ENCODE data around the gene ABLIM1. TPM values are rescaled to one million over a fixed set of nuclear protein-coding genes. Genes with fewer than 3 reads are reported as not detected.
A peak's percentile ranks its signal among the peaks of the same experiment; 100 is the strongest.

Gene ABLIM1
- total and polyA plus RNA-seq, 8 donors = 28.1 to 276 (median 92.9) TPM

- TF ChIP-seq POLR2A (IDR thresholded peaks at IDR 0.05) (no peak), POLR2AphosphoS5 (IDR thresholded peaks at IDR 0.05) (peak in 1 of 3 donors; percentile 13)
- TF ChIP-seq, protein P1, sequence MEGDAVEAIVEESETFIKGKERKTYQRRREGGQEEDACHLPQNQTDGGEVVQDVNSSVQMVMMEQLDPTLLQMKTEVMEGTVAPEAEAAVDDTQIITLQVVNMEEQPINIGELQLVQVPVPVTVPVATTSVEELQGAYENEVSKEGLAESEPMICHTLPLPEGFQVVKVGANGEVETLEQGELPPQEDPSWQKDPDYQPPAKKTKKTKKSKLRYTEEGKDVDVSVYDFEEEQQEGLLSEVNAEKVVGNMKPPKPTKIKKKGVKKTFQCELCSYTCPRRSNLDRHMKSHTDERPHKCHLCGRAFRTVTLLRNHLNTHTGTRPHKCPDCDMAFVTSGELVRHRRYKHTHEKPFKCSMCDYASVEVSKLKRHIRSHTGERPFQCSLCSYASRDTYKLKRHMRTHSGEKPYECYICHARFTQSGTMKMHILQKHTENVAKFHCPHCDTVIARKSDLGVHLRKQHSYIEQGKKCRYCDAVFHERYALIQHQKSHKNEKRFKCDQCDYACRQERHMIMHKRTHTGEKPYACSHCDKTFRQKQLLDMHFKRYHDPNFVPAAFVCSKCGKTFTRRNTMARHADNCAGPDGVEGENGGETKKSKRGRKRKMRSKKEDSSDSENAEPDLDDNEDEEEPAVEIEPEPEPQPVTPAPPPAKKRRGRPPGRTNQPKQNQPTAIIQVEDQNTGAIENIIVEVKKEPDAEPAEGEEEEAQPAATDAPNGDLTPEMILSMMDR (IDR thresholded peaks at IDR 0.05) = no peak
- Histone ChIP-seq H3K4me1 (peaks cover 0 to 32% (median 24%) of the 10 kb centered on the region in 4 donors), H3K9me3 (no peaks in the 10 kb centered on the region), H3K36me3 (no peaks in the 10 kb centered on the region), H3K4me3 (no peak overlapping the region), H3K27me3 (peaks cover 0 to 8% (median 0%) of the 10 kb centered on the region in 3 donors), H3K27ac (no peak overlapping the region)
- intact Hi-C loops (cut with DNase I; ENCODE audit: low total_unique reads) = no loop called here
- DNase-seq = peak in 1 of 2 donors; percentile 45
- 56 to 77% (median 60%) methylated on average over 5 of the region's 5 CpGs for WGBS, 5 donors
These were observed 268.6 kb downstream of the ABLIM1 start for GRCh38 chr10:114389426-114389825.

GRCh38 chr10:114388275-114388674 is 269.8 kb downstream of the ABLIM1 start:
- intact Hi-C loops (cut with DNase I; ENCODE audit: low total_unique reads) = no loop called here
- 53 to 70% (median 64%) methylated on average over 3 of the region's 3 CpGs for WGBS, 5 donors
- TF ChIP-seq, protein P1 (IDR thresholded peaks at IDR 0.05) = no peak
- TF ChIP-seq EP300 (IDR thresholded peaks at IDR 0.05) = no peak
- no peak for TF ChIP-seq POLR2AphosphoS5 (IDR thresholded peaks at IDR 0.05)
- no peak for TF ChIP-seq POLR2A (IDR thresholded peaks at IDR 0.05)
- Histone ChIP-seq H3K27me3 (peaks cover 0 to 2% (median 0%) of the 10 kb centered on the region in 3 donors), H3K9me3 (no peaks in the 10 kb centered on the region), H3K4me3 (no peak overlapping the region), H3K36me3 (no peaks in the 10 kb centered on the region), H3K4me1 (peaks cover 0 to 24% (median 16%) of the 10 kb centered on the region in 4 donors), H3K27ac (no peak overlapping the region)
- DNase-seq = no peak

DNA sequence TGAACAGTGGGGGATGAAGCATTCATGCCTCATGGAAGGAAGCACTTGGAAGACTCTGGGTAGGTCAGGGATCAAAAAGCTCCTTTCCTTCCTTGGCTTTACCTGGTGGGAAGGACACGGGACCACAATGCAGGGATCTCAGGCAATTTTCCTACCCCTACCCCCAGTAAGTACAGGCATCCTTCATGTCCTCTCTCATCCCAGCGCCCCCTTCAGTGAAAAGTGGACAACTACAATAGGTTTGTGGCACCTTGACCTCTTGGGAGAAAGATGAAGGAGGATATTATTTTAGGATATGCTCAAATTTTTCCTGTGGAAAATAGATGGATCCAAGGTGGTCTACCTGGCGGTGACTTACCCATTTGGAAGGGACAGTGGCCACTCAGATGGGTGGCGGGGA is 270.3 kb downstream of the ABLIM1 start:
- Histone ChIP-seq H3K27ac (no peak overlapping the region), H3K4me1 (peaks cover 0 to 19% (median 11%) of the 10 kb centered on the region in 4 donors), H3K36me3 (no peaks in the 10 kb centered on the region), H3K4me3 (no peak overlapping the region), H3K9me3 (no peaks in the 10 kb centered on the region), H3K27me3 (no peaks in the 10 kb centered on the region)
- TF ChIP-seq POLR2A (IDR thresholded peaks at IDR 0.05) (no peak), POLR2AphosphoS5 (IDR thresholded peaks at IDR 0.05) (no peak), EP300 (IDR thresholded peaks at IDR 0.05) (no peak)
- TF ChIP-seq, protein P1 (IDR thresholded peaks at IDR 0.05) = no peak
- DNase-seq = no peak
- WGBS, 5 donors = 72 to 84% (median 73%) methylated on average over 4 of the region's 4 CpGs
- intact Hi-C loops (cut with DNase I; ENCODE audit: low total_unique reads) = no loop called here

DNA sequence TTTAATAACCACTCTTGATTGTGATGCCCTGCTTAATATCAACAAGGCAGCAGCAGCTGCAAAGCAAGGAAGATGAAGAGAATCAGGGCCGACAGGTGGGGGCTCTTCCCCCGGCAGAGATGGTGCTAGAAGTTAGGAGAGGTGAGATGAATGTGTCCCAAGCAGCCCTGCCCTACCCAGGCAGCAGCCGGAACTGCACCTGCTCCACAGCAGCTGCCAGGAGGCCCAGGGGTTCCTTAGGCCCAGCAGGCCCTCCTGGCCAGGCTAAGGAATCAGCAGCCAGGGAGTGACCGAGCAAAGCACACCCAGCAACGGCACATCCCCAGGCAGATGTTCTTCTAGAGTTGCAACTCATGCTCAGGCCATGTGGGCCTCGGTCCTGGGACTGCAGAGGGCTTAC is 271.6 kb downstream of the ABLIM1 start:
- no peaks in the 10 kb centered on the region for H3K36me3 ChIP-seq
- no peak overlapping the region for H3K4me3 ChIP-seq
- peaks cover 0 to 13% (median 6%) of the 10 kb centered on the region in 4 donors for H3K4me1 ChIP-seq
- H3K27me3 ChIP-seq = no peaks in the 10 kb centered on the region
- DNase-seq = no peak
- H3K9me3 ChIP-seq = no peaks in the 10 kb centered on the region
- no peak overlapping the region for H3K27ac ChIP-seq
- 71 to 86% (median 84%) methylated on average over 5 to 6 of the region's 6 CpGs for WGBS, 5 donors
- TF ChIP-seq POLR2AphosphoS5 (IDR thresholded peaks at IDR 0.05) = no peak
- TF ChIP-seq POLR2A (IDR thresholded peaks at IDR 0.05) = no peak
- no peak for TF ChIP-seq EP300 (IDR thresholded peaks at IDR 0.05)
- TF ChIP-seq, protein P1 (IDR thresholded peaks at IDR 0.05) = no peak
- intact Hi-C loops (cut with DNase I; ENCODE audit: low total_unique reads) = no loop called here
